HEK293 (cell line): Measurements from ENCODE around the gene THBS3.

Experiments used
- ATF2 ChIP-seq: fragments of 450-650 bp; formaldehyde crosslinking; IDR thresholded peaks from 2 replicates; pipeline ENCODE4 v1.5.1; 2016; ENCODE audit warnings: missing biosample characterization, missing genetic modification characterization, low read depth
- BCL11A ChIP-seq: fragments of 450-650 bp; formaldehyde crosslinking; IDR thresholded peaks from 2 replicates; pipeline ENCODE4 v1.5.1; 2016; ENCODE audit warnings: low read depth, missing biosample characterization, missing genetic modification characterization
- CTCF ChIP-seq: fragments of 450-650 bp; formaldehyde crosslinking; IDR thresholded peaks from 2 replicates; pipeline ENCODE4 v1.5.1; 2016; ENCODE audit warnings: missing biosample characterization, missing genetic modification characterization
- REST ChIP-seq: fragments of 450-650 bp; formaldehyde crosslinking; IDR thresholded peaks from 2 replicates; pipeline ENCODE4 v1.5.1; 2016; ENCODE audit warnings: missing biosample characterization, missing genetic modification characterization
- TCF7L2 ChIP-seq: IDR thresholded peaks from 2 replicates; pipeline ENCODE4 v1.6.1; 2011; ENCODE audit warnings: low read depth, mild to moderate bottlenecking, inconsistent platforms, low read length, moderate library complexity, borderline replicate concordance
- YY1 ChIP-seq: fragments of 450-650 bp; formaldehyde crosslinking; IDR thresholded peaks from 2 replicates; pipeline ENCODE4 v1.5.1; 2018; ENCODE audit warnings: missing biosample characterization, missing genetic modification characterization
- ZBTB1 ChIP-seq: fragments of 450-650 bp; formaldehyde crosslinking; IDR thresholded peaks from 2 replicates; pipeline ENCODE4 v1.5.1; 2016; ENCODE audit warnings: missing biosample characterization, missing genetic modification characterization
- ZNF132 ChIP-seq: fragments of 450-650 bp; formaldehyde crosslinking; IDR thresholded peaks from 2 replicates; pipeline ENCODE4 v1.5.1; 2017; ENCODE audit warnings: missing biosample characterization, missing genetic modification characterization, borderline replicate concordance
- ZNF398 ChIP-seq: fragments of 450-650 bp; formaldehyde crosslinking; IDR thresholded peaks from 2 replicates; pipeline ENCODE4 v1.5.1; 2017; ENCODE audit warnings: missing biosample characterization, missing genetic modification characterization
- ZNF580 ChIP-seq: fragments of 450-650 bp; formaldehyde crosslinking; IDR thresholded peaks from 2 replicates; pipeline ENCODE4 v1.5.1; 2016; ENCODE audit warnings: missing biosample characterization, missing genetic modification characterization
- ZNF785 ChIP-seq: fragments of 450-650 bp; formaldehyde crosslinking; IDR thresholded peaks from 2 replicates; pipeline ENCODE4 v1.5.1; 2016; ENCODE audit warnings: missing biosample characterization, missing genetic modification characterization
- ZNF830 ChIP-seq: fragments of 450-650 bp; IDR thresholded peaks from 2 replicates; pipeline ENCODE4 v1.5.0; 2018; ENCODE audit warnings: missing biosample characterization, missing genetic modification characterization, low read depth, mild to moderate bottlenecking, moderate library complexity

- TF ChIP-seq ZBTB1 (tag by site-specific recombination) (no peak), CTCF (tag by site-specific recombination) (no peak), BCL11A (tag by site-specific recombination) (no peak), ZNF580 (tag by site-specific recombination) (no peak), REST (tag by site-specific recombination) (no peak), ATF2 (no peak), YY1 (tag by site-specific recombination) (no peak), ZNF132 (tag by site-specific recombination) (no peak), ZNF785 (tag by site-specific recombination) (no peak), ZNF398 (tag by site-specific recombination) (no peak), ZNF830 (no peak), TCF7L2 (no peak)
Measured at GRCh38 chr1:155247667-155248553, 40.2 kb upstream of the THBS3 start.
